Breast epithelium (tissue), 3 donors: ENCODE data around the gene PELI2.

ENCODE experiments used
- CTCF ChIP-seq, 3 donors: fragments of 450-650 bp; IDR thresholded peaks; one replicate each; pipeline ENCODE4 v1.5.1; 2016 to 2017; ENCODE audit warnings: antibody characterized with exemption in 3 of 3, mild to moderate bottlenecking in 3 of 3, moderate library complexity in 3 of 3
- POLR2A ChIP-seq: fragments of 450-650 bp; IDR thresholded peaks from one replicate; pipeline ENCODE4 v1.6.1; 2016; ENCODE audit warnings: antibody characterized with exemption, mild to moderate bottlenecking, moderate library complexity
- POLR2AphosphoS5 ChIP-seq, 3 donors: sonication (generic); formaldehyde crosslinking; IDR thresholded peaks; one replicate each; pipeline ENCODE4 v1.6.1; 2017; ENCODE audit warnings: antibody characterized with exemption in 3 of 3

GRCh38 chr14:56129092-56129491, 10.9 kb downstream of the PELI2 start:
- TF ChIP-seq CTCF (IDR thresholded peaks at IDR 0.05) (no peak), POLR2A (no peak), POLR2AphosphoS5 (IDR thresholded peaks at IDR 0.05) (no peak)
